DOHH2 (cell line): ENCODE data around the gene PIR.

Experiments used
- H3F3A ChIP-seq: fragments of 200-600 bp; sonication (generic), shearing (Covaris generic); 2 replicates; pipeline ENCODE4 v1.6.0; 2016; ENCODE audit warnings: antibody characterized with exemption, mild to moderate bottlenecking; ENCODE audit not compliant: control insufficient read depth, insufficient read depth
- H3K27ac ChIP-seq: fragments of 200-600 bp; sonication (generic); 2 replicates; pipeline ENCODE4 v1.5.1; 2014; ENCODE audit warnings: low read depth, mild to moderate bottlenecking, low read length, moderate library complexity
- H3K27me3 ChIP-seq: fragments of 200-600 bp; sonication (generic); 2 replicates; pipeline ENCODE4 v1.6.1; 2014; ENCODE audit warnings: mild to moderate bottlenecking, low read length, mixed read lengths; ENCODE audit not compliant: control insufficient read depth
- H3K36me3 ChIP-seq: fragments of 200-600 bp; sonication (generic); 2 replicates; pipeline ENCODE4 v1.6.1; 2014; ENCODE audit warnings: mild to moderate bottlenecking, low read length, moderate library complexity, mixed read lengths; ENCODE audit not compliant: control insufficient read depth
- H3K4me1 ChIP-seq: fragments of 200-600 bp; sonication (generic); 2 replicates; pipeline ENCODE4 v1.6.1; 2014; ENCODE audit warnings: mild to moderate bottlenecking, low read length, mixed read lengths; ENCODE audit not compliant: control insufficient read depth
- H3K4me2 ChIP-seq: fragments of 200-600 bp; sonication (generic); 2 replicates; pipeline ENCODE4 v1.6.0; 2014; ENCODE audit warnings: mild to moderate bottlenecking, low read length, moderate library complexity
- H3K4me3 ChIP-seq: fragments of 200-600 bp; sonication (generic); 2 replicates; pipeline ENCODE4 v1.5.1; 2014; ENCODE audit warnings: mild to moderate bottlenecking, low read length, mixed read lengths
- H3K79me2 ChIP-seq: fragments of 200-600 bp; sonication (generic); 2 replicates; pipeline ENCODE4 v1.6.1; 2014; ENCODE audit warnings: mild to moderate bottlenecking, low read length, mixed read lengths; ENCODE audit not compliant: control insufficient read depth
- H3K9me2 ChIP-seq: fragments of 200-600 bp; sonication (generic); replicated peaks from 2 replicates; pipeline ENCODE4 v1.6.1; 2014; ENCODE audit warnings: mild to moderate bottlenecking, low read length, mixed read lengths; ENCODE audit not compliant: control insufficient read depth
- H3K9me3 ChIP-seq: fragments of 200-600 bp; sonication (generic); 2 replicates; pipeline ENCODE4 v1.6.1; 2014; ENCODE audit warnings: antibody characterized with exemption, low read length, mixed read lengths; ENCODE audit not compliant: control insufficient read depth, insufficient read depth
- H4K20me1 ChIP-seq: fragments of 200-600 bp; sonication (generic); 2 replicates; pipeline ENCODE4 v1.6.0; 2014; ENCODE audit warnings: low read depth, mild to moderate bottlenecking, antibody characterized with exemption, low read length, moderate library complexity; ENCODE audit not compliant: control insufficient read depth, insufficient read depth
- EZH2phosphoT487 ChIP-seq: fragments of 200-600 bp; sonication (generic); IDR thresholded peaks from 2 replicates; pipeline ENCODE4 v1.6.1; 2017; ENCODE audit warnings: borderline replicate concordance, mild to moderate bottlenecking, antibody characterized with exemption, low read length, moderate library complexity, mixed read lengths
- TF ChIP-seq, protein P1 (sequence below): fragments of 200-600 bp; sonication (generic); IDR thresholded peaks from one replicate; pipeline ENCODE4 v1.5.1; 2014; ENCODE audit warnings: antibody characterized with exemption, mild to moderate bottlenecking, low read depth, low read length; ENCODE audit not compliant: poor library complexity, severe bottlenecking

Gene PIR

GRCh38 chrX:15343075-15343476 lies 150.1 kb downstream of the PIR start:
- Histone ChIP-seq H3K27ac (no peak overlapping the region), H3K9me3 (no peaks in the 10 kb centered on the region), H3K79me2 (no peaks in the 10 kb centered on the region), H3K9me2 (no peaks in the 10 kb centered on the region), H3K36me3 (no peaks in the 10 kb centered on the region), H3K4me2 (no peak overlapping the region), H3K4me3 (no peak overlapping the region), H4K20me1 (no peaks in the 10 kb centered on the region), H3K4me1 (no peaks in the 10 kb centered on the region), H3F3A (no peaks in the 10 kb centered on the region), H3K27me3 (no peaks in the 10 kb centered on the region; the same call in 1 of the 2 replicates)
- TF ChIP-seq, protein P1, sequence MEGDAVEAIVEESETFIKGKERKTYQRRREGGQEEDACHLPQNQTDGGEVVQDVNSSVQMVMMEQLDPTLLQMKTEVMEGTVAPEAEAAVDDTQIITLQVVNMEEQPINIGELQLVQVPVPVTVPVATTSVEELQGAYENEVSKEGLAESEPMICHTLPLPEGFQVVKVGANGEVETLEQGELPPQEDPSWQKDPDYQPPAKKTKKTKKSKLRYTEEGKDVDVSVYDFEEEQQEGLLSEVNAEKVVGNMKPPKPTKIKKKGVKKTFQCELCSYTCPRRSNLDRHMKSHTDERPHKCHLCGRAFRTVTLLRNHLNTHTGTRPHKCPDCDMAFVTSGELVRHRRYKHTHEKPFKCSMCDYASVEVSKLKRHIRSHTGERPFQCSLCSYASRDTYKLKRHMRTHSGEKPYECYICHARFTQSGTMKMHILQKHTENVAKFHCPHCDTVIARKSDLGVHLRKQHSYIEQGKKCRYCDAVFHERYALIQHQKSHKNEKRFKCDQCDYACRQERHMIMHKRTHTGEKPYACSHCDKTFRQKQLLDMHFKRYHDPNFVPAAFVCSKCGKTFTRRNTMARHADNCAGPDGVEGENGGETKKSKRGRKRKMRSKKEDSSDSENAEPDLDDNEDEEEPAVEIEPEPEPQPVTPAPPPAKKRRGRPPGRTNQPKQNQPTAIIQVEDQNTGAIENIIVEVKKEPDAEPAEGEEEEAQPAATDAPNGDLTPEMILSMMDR = no peak
- TF ChIP-seq EZH2phosphoT487 = no peak

- TF ChIP-seq, protein P1 = no peak
- no peak for TF ChIP-seq EZH2phosphoT487
- H3K9me3 ChIP-seq = no peaks in the 10 kb centered on the region
- no peak overlapping the region for H3K4me2 ChIP-seq
- H3K36me3 ChIP-seq = no peaks in the 10 kb centered on the region
- no peak overlapping the region for H3K4me3 ChIP-seq
- H3K27me3 ChIP-seq = no peaks in the 10 kb centered on the region; the same call in 1 of the 2 replicates
- no peak overlapping the region for H3K27ac ChIP-seq
- peaks cover 8% of the 10 kb centered on the region for H3K4me1 ChIP-seq
- H4K20me1 ChIP-seq = no peaks in the 10 kb centered on the region
- no peaks in the 10 kb centered on the region for H3K9me2 ChIP-seq
- H3K79me2 ChIP-seq = no peaks in the 10 kb centered on the region
- H3F3A ChIP-seq = no peaks in the 10 kb centered on the region
Observed at GRCh38 chrX:15340867-15341266, 152.3 kb downstream of the PIR start.

DNA sequence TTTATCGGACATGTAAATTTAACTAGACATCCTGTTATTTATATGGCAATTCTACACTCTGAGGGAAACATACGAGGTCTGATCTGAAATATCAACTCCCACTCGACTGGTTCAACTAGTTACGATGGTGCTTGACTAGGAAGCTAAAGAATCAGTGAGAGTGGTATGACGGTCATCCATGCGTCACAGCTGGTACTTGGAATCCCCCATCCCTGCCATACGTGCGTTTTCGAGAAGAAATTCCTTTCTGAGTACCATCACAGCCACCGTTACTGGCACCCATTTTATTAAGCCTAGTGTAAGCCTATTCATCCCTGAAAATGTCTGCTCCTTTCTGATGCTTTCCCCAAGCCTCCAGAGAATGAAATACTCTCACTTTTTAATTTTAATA lies 157.1 kb downstream of the PIR start:
- Histone ChIP-seq H3K4me1 (peaks cover 8% of the 10 kb centered on the region), H3K27me3 (no peaks in the 10 kb centered on the region; the same call in 1 of the 2 replicates), H3K4me2 (peak overlapping the region; percentile 88), H3K9me3 (no peaks in the 10 kb centered on the region), H3K27ac (no peak overlapping the region), H3F3A (no peaks in the 10 kb centered on the region), H4K20me1 (no peaks in the 10 kb centered on the region), H3K36me3 (peaks cover 19% of the 10 kb centered on the region), H3K9me2 (no peaks in the 10 kb centered on the region), H3K4me3 (peak overlapping the region; percentile 87), H3K79me2 (peaks cover 31% of the 10 kb centered on the region)
- TF ChIP-seq, protein P1 = no peak
- TF ChIP-seq EZH2phosphoT487 = no peak
